Astrocyte of the spinal cord (primary cell): Measurements from ENCODE around the gene NLGN4X.

Source experiments
- DNase-seq: peaks from one replicate; pipeline ENCODE4 v3.0.0; 2011; ENCODE audit warnings: low read depth, low spot score
- H3K4me3 ChIP-seq: 2 replicates; pipeline ENCODE4 v1.5.1; 2011; ENCODE audit warnings: low read depth, mild to moderate bottlenecking, low read length, moderate library complexity
- in situ Hi-C: cut with HindIII; loops from 2 replicates; pipeline ENCODE4 v1.10.0; 2017; ENCODE audit warnings: low sequenced_read_pairs
- TF ChIP-seq, protein P1 (sequence below): IDR thresholded peaks from 2 replicates; pipeline ENCODE4 v1.5.1; 2012; ENCODE audit warnings: low read depth, mild to moderate bottlenecking, low read length, inconsistent platforms

Gene NLGN4X

DNA sequence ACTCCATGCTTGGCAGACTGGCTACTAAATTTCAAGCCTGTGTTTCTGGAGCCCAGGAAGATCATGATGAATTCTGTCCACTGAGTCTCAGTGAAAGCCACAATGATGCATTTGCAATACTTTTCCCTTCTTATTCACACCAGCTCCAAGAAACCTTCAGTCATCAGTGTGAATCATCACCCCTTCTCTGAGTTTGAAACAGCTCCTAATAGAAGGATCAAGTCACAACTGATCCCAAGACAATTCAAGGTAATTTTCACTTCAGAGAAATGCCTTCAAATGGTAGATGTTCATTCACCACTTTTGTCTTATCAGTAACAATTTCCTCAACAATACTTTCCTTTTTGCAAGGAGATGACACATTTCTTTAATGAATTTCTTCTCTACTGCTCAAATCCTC lies 257.4 kb downstream of the NLGN4X start:
- H3K4me3 ChIP-seq, result no peak overlapping the region
- DNase-seq, result peak; percentile 16
- TF ChIP-seq, protein P1, sequence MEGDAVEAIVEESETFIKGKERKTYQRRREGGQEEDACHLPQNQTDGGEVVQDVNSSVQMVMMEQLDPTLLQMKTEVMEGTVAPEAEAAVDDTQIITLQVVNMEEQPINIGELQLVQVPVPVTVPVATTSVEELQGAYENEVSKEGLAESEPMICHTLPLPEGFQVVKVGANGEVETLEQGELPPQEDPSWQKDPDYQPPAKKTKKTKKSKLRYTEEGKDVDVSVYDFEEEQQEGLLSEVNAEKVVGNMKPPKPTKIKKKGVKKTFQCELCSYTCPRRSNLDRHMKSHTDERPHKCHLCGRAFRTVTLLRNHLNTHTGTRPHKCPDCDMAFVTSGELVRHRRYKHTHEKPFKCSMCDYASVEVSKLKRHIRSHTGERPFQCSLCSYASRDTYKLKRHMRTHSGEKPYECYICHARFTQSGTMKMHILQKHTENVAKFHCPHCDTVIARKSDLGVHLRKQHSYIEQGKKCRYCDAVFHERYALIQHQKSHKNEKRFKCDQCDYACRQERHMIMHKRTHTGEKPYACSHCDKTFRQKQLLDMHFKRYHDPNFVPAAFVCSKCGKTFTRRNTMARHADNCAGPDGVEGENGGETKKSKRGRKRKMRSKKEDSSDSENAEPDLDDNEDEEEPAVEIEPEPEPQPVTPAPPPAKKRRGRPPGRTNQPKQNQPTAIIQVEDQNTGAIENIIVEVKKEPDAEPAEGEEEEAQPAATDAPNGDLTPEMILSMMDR, result no peak
- in situ Hi-C loops, result no loop called here

DNA sequence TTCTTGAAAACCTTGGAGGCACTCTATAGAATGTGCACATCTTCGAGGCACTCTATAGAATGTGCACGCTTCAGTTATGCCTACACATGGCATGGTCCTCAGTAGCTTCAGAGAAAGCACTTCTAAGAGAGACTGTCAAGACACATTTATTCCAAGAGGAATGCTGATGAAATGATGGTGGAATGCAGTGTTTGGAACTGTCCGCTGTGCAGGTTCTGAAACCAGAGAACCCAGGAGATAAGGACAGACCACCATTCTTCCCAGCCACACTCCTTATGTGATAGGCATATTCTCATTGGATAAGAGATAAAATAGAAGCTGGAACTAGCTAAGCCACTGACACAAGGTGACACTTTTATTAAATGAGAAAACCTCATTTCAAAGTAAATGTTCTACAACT lies 263.3 kb downstream of the NLGN4X start:
- in situ Hi-C loops, result no loop called here
- TF ChIP-seq, protein P1, result no peak
- no peak overlapping the region for H3K4me3 ChIP-seq
- no peak for DNase-seq

DNA sequence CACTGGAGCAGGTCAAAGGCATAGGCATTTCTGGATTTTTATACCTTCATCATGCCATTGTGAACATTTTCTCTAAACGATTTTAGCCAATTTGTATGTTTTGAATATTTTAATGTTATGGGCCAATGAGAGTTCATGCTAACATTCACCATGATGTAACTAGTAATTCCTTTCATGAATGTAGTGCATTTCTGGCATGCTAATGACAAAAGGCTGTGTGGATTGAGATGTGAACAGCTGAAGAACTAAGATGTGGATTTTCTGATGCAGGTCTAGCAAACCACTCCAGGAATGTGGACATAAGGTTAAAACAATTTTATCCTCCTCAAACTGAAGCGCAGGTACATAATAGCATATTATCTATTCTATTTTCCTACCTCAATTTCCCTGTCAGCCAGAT lies 269.4 kb downstream of the NLGN4X start:
- TF ChIP-seq, protein P1, result no peak
- in situ Hi-C loops, result no loop called here
- no peak for DNase-seq
- no peak overlapping the region for H3K4me3 ChIP-seq

DNA sequence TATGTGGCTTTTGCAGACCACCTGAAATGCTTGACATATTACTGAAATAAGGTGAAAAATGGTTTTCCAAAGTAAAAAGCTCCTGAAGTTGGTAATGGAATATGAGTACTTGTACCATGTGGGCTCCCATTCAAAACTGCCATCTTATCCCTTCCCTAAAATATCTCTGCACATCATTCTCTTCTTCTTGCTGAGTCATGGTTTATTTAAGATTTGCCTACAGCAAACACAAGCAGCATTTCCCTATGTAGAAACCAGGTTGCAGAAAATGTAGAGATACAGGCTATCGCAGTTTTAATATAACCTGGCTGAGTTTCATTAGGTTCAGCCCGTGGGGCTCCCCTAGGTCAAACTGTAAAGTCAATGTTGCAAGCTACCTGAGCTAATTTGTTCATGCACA lies 270.1 kb downstream of the NLGN4X start:
- in situ Hi-C loops, result no loop called here
- TF ChIP-seq, protein P1, result no peak
- no peak overlapping the region for H3K4me3 ChIP-seq
- no peak for DNase-seq

DNA sequence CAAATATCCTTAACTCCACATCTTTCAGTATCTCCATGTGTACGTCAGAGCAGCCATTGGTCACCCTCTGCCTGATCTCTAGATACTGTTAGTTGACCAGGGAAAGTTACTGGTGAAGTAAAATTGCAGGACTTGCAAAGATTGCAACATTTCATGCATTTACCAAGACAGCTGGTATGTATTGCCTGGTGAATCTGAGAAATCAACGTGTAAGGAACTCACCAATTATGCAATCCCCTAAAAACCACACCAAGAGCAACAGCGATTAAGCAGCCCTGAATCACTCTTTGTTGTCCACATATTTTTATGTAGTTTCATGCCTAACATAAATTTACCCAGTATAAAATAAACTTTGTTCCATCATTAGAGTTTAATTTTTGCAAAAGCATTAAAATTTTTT lies 271.2 kb downstream of the NLGN4X start:
- TF ChIP-seq, protein P1, result no peak

DNA sequence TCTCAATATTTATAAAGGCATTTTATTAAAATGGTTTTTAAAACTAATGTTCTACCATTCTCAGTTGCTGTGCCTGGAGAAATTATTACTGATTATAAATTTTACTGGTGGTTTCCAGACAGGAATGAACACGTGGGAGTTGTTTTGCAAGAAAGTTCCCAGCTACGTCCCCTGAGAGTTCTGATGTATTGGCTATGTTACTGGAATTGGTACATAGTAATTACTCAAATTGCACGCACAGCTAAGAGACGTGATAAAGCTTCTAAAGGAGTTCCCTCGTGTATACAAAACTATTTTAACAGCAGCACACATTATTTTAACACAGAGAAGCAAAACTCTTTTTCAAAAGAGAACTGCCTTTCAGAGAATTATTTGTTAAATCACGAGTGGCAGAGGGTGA lies 292.2 kb downstream of the NLGN4X start:
- no peak for DNase-seq
- H3K4me3 ChIP-seq, result no peak overlapping the region
- TF ChIP-seq, protein P1, result no peak
- in situ Hi-C loops, result no loop called here

More for the DNA sequence above, 271.2 kb downstream of the NLGN4X start:
- in situ Hi-C loops, result no loop called here
- H3K4me3 ChIP-seq, result no peak overlapping the region
- DNase-seq, result peak; percentile 37

DNA sequence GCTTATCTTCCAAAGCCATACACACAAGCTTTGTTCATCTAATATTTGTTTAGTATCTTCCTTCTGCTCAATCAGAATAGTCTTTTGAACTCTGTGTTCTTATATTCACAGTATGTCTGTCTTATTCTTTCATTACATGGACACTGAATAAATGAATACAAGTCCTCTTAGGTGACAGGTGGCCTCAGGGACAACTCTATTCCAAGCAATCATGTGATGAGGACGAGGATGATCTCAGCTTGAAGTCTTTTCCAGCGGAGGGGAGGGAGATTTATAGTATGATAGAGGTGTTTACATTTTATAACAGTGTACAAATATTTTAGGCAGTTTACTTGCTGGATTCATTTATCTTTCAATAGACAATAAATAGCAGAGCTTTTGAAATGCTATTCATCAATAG lies 300.4 kb downstream of the NLGN4X start:
- TF ChIP-seq, protein P1, result no peak
- H3K4me3 ChIP-seq, result no peak overlapping the region
- no peak for DNase-seq
- in situ Hi-C loops, result no loop called here
